Heart left ventricle (tissue), 16 donors: ENCODE results near the gene C5orf47. TPM values are rescaled to one million over a fixed set of nuclear protein-coding genes. Genes with fewer than 3 reads are reported as not detected.

Experiments
- ATAC-seq, 4 donors: fragments of 200-7000 bp; cut with Tn5 transposase; one replicate each; pipeline ENCODE4 v1.9.1; 2020 to 2022; ENCODE audit warnings: moderate library complexity in 4 of 4, mild to moderate bottlenecking in 3 of 4, moderate number of reproducible peaks in 1 of 4
- DNase-seq, 5 donors: peaks; one replicate each; pipeline ENCODE4 v3.0.0-alpha.2; 2020
- H3K27ac ChIP-seq, 12 donors: fragments of 200-600 bp; sonication (generic) in 4 of 12; one replicate each; pipeline versions ENCODE4 v1.5.0 to v1.8.0; 2016 to 2022; ENCODE audit warnings: mild to moderate bottlenecking in 2 of 12
- H3K27me3 ChIP-seq, 9 donors: fragments of 200-600 bp; sonication (generic) in 2 of 9; one replicate each; pipeline versions ENCODE4 v1.5.1 to v1.8.0; 2016 to 2022; ENCODE audit warnings: mild to moderate bottlenecking in 3 of 9
- H3K36me3 ChIP-seq, 9 donors: fragments of 200-600 bp; sonication (generic) in 2 of 9; one replicate each; pipeline versions ENCODE4 v1.5.0 to v1.8.0; 2018 to 2022; ENCODE audit warnings: mild to moderate bottlenecking in 2 of 9
- H3K4me1 ChIP-seq, 12 donors: fragments of 200-600 bp; sonication (generic) in 4 of 12; one replicate each; pipeline versions ENCODE4 v1.5.0 to v1.8.0; 2016 to 2022; ENCODE audit warnings: mild to moderate bottlenecking in 3 of 12
- H3K4me3 ChIP-seq, 12 donors: fragments of 200-600 bp; sonication (generic) in 4 of 12; one replicate each; pipeline versions ENCODE4 v1.5.0 to v1.8.0; 2017 to 2022; ENCODE audit warnings: mild to moderate bottlenecking in 9 of 12, moderate library complexity in 4 of 12
- H3K9me3 ChIP-seq, 12 donors: fragments of 200-600 bp; sonication (generic) in 4 of 12; one replicate each; pipeline versions ENCODE4 v1.5.0 to v1.8.0; 2016 to 2022; ENCODE audit warnings: mild to moderate bottlenecking in 1 of 12
- CTCF ChIP-seq, 12 donors: fragments of 200-600 bp; sonication (generic) in 4 of 12; IDR thresholded peaks; one replicate each; pipeline versions ENCODE4 v1.5.0 to v1.8.0; 2018 to 2022; ENCODE audit warnings: antibody characterized with exemption in 12 of 12, mild to moderate bottlenecking in 5 of 12
- POLR2A ChIP-seq, 2 donors: fragments of 450-650 bp; IDR thresholded peaks; one replicate each; pipeline ENCODE4 v1.6.1; 2017; ENCODE audit warnings: antibody characterized with exemption in 2 of 2, mild to moderate bottlenecking in 2 of 2, moderate library complexity in 2 of 2
- WGBS, 4 donors: extraction: QIAGEN DNeasy Blood & Tissue Kit in 2 of 4; methylation state at CpG; one replicate each; pipeline versions ENCODE4 v1.1.5 to v1.1.7; 2013 to 2018; 5-methylcytosine and 5-hydroxymethylcytosine counted together
- intact Hi-C, 10 donors: fragments of 100-400 bp; cut with DNase I; formaldehyde crosslinking; loops; one replicate each; pipeline versions ENCODE4 v1.11.1 to v1.14.2; 2022
- polyA plus RNA-seq, 2 donors: library from polyadenylated mRNA; stranded (reverse); fragments of 200-250 nt; gene quantifications; one replicate each; pipeline ENCODE4 v1.2.3, GENCODE V29; 2013
- total RNA-seq, 9 donors: library from RNA; depleted of rRNA in 2 of 9; stranded (reverse); fragments of >200 nt in 2 of 9; fragmentation: NEBNext Ultra II Directional in 3 of 9; extraction: Animal tissue kit (Norgen Biotek cat#: 25700) in 3 of 9; gene quantifications; one replicate each; pipeline versions ENCODE4 v1.1.0 to v1.2.4, GENCODE V29; 2016 to 2023
- donor health status: ischemic (EF 13 %, LVEDD 7.1; RV severe dilation, severe dysfunction).
- donor health status: healthy with polysubstance abuse.
- donor health status: DM: no; HTN: yes; CAD: no.
- donor health status: DM: no; HTN: no; CAD: no.
- donor health status: ischemic (EF 25% LVEDD 6.9; RV normal size, moderate dysfunction).
- donor health status: ischemic (EF 25% LVEDD 5.7; RV mildly dilated, moderate dysfunction).
- donor health status: healthy.
- donor health status: DM: yes; HTN: yes; CAD: no.
- donor health status: ischemic (EF 35%, LVEDD 5.7; RV mildly dilated, moderate dysfunction).
- donor health status: nonischemic (EF 11% LVEDD 7.7; RV severe dilation, severe dysfunction).
- donor health status: DM: yes; HTN: yes; CAD: no.
- donor health status: PGD.
- donor health status: ischemic (EF 29% LVEDD 5.4; RV normal size, mild dysfunction).
- donor health status: nonischemic (EF 23%, LVEDD 6.1; RV moderate dilation, normal function).

C5orf47 gene
- total and polyA plus RNA-seq, 11 donors, result 0.12 to 0.58 (median 0.15) TPM; not detected in 7

GRCh38 chr5:173961418-173961817 is 27.6 kb upstream of the C5orf47 start:
- Histone ChIP-seq H3K27me3 (no peaks in the 10 kb centered on the region), H3K4me3 (no peak overlapping the region), H3K27ac (peak overlapping the region in 3 of 12 donors; percentile 7 to 69 (median 19)), H3K4me1 (peaks cover 0 to 48% (median 3%) of the 10 kb centered on the region in 12 donors), H3K36me3 (peaks cover 0 to 52% (median 34%) of the 10 kb centered on the region in 9 donors), H3K9me3 (no peaks in the 10 kb centered on the region)
- 53 to 67% (median 61%) methylated on average over 1 of the region's 1 CpG for WGBS, 4 donors
- ATAC-seq, result no peak
- DNase-seq, result no peak
- TF ChIP-seq CTCF (IDR thresholded peaks at IDR 0.05), result no peak
- intact Hi-C loops, result loop anchor here in 1 of 10 donors (10.0 kb wide), 1 partner anchor 197 kb away; no protein-coding TSS in a partner anchor

GRCh38 chr5:173962436-173962972 is 26.5 kb upstream of the C5orf47 start:
- TF ChIP-seq CTCF (IDR thresholded peaks at IDR 0.05) (no peak), POLR2A (IDR thresholded peaks at IDR 0.05) (no peak)
- peaks cover 0 to 41% (median 24%) of the 10 kb centered on the region in 9 donors for H3K36me3 ChIP-seq
- H3K4me3 ChIP-seq, result no peak overlapping the region
- peak in 3 of 4 donors; percentile 16 to 23 (median 19) for ATAC-seq
- intact Hi-C loops, result loop anchor here in 1 of 10 donors (10.0 kb wide), 1 partner anchor 198 kb away; no protein-coding TSS in a partner anchor
- 65 to 78% (median 70%) methylated on average over 3 of the region's 3 CpGs for WGBS, 4 donors
- peak overlapping the region in 9 of 12 donors; percentile 5 to 74 (median 63) for H3K27ac ChIP-seq
- peaks cover 0 to 37% (median 3%) of the 10 kb centered on the region in 12 donors for H3K4me1 ChIP-seq
- no peaks in the 10 kb centered on the region for H3K9me3 ChIP-seq
- DNase-seq, result no peak
- H3K27me3 ChIP-seq, result no peaks in the 10 kb centered on the region

- Histone ChIP-seq H3K27ac (peak overlapping the region; percentile 5 to 74 (median 56)), H3K4me1 (peaks cover 0 to 31% (median 3%) of the 10 kb centered on the region in 12 donors), H3K36me3 (peaks cover 0 to 33% (median 17%) of the 10 kb centered on the region in 9 donors), H3K4me3 (no peak overlapping the region), H3K9me3 (no peaks in the 10 kb centered on the region), H3K27me3 (no peaks in the 10 kb centered on the region)
- ATAC-seq (peak; percentile 16 to 50 (median 37)), DNase-seq (no peak)
- intact Hi-C loops, result loop anchor here in 1 of 10 donors (10.0 kb wide), 1 partner anchor 199 kb away; no protein-coding TSS in a partner anchor
- WGBS, 4 donors, result 35 to 49% (median 44%) methylated on average over 10 of the region's 10 CpGs
- TF ChIP-seq CTCF (IDR thresholded peaks at IDR 0.05) (no peak), POLR2A (IDR thresholded peaks at IDR 0.05) (no peak)
These were observed 25.7 kb upstream of the C5orf47 start for GRCh38 chr5:173963182-173963838.

GRCh38 chr5:173963867-173964441 is 25.0 kb upstream of the C5orf47 start:
- DNase-seq (no peak), ATAC-seq (peak; percentile 1 to 43 (median 18))
- intact Hi-C loops, result loop anchor here in 1 of 10 donors (10.0 kb wide), 1 partner anchor 199 kb away; no protein-coding TSS in a partner anchor
- WGBS, 4 donors, result 59 to 79% (median 74%) methylated on average over 19 of the region's 19 CpGs
- H3K9me3 ChIP-seq, result no peaks in the 10 kb centered on the region
- peak overlapping the region in 10 of 12 donors; percentile 5 to 74 (median 58) for H3K27ac ChIP-seq
- H3K36me3 ChIP-seq, result peaks cover 0 to 26% (median 13%) of the 10 kb centered on the region in 9 donors
- H3K4me1 ChIP-seq, result peaks cover 0 to 31% (median 3%) of the 10 kb centered on the region in 12 donors
- peak overlapping the region in 1 of 12 donors; percentile 8 for H3K4me3 ChIP-seq
- H3K27me3 ChIP-seq, result no peaks in the 10 kb centered on the region
- no peak for TF ChIP-seq POLR2A (IDR thresholded peaks at IDR 0.05)
- no peak for TF ChIP-seq CTCF (IDR thresholded peaks at IDR 0.05)
